Smooth muscle cell (in vitro differentiated cells): ENCODE data around the gene HINT1. TPM values are rescaled to one million over a fixed set of nuclear protein-coding genes. Genes with fewer than 3 reads are reported as not detected.

Source experiments
- DNase-seq: peaks from one replicate; lab custom pipeline; 2025; ENCODE audit not compliant: unreplicated experiment; lab: John Stamatoyannopoulos, UW
- H2AFZ ChIP-seq: fragments of 200-600 bp; sonication (generic); 2 replicates; pipeline ENCODE4 v1.6.0; 2016; ENCODE audit warnings: antibody characterized with exemption, low read depth, mild to moderate bottlenecking
- H3F3A ChIP-seq: fragments of 200-600 bp; sonication (generic); 2 replicates; pipeline ENCODE4 v1.6.0; 2017; ENCODE audit warnings: antibody characterized with exemption, low read depth
- H3K27ac ChIP-seq: fragments of 200-600 bp; sonication (generic); 2 replicates; pipeline ENCODE4 v1.5.1; 2016; ENCODE audit warnings: low read depth, mild to moderate bottlenecking
- H3K27me3 ChIP-seq: fragments of 200-600 bp; sonication (generic); 2 replicates; pipeline ENCODE4 v1.6.1; 2016; ENCODE audit warnings: low read depth, mild to moderate bottlenecking
- H3K36me3 ChIP-seq: fragments of 200-600 bp; sonication (generic); 2 replicates; pipeline ENCODE4 v1.5.1; 2016; ENCODE audit warnings: low read depth
- H3K4me1 ChIP-seq: fragments of 200-600 bp; sonication (generic); 2 replicates; pipeline ENCODE4 v1.5.1; 2016; ENCODE audit warnings: low read depth
- H3K4me2 ChIP-seq: fragments of 200-600 bp; sonication (generic); 2 replicates; pipeline ENCODE4 v1.6.0; 2016; ENCODE audit warnings: mild to moderate bottlenecking
- H3K4me3 ChIP-seq: fragments of 200-600 bp; sonication (generic); 2 replicates; pipeline ENCODE4 v1.5.1; 2016; ENCODE audit warnings: mild to moderate bottlenecking
- H3K79me2 ChIP-seq: fragments of 200-600 bp; sonication (generic); 2 replicates; pipeline ENCODE4 v1.6.0; 2016; ENCODE audit warnings: low read depth, mild to moderate bottlenecking
- H3K9ac ChIP-seq: fragments of 200-600 bp; sonication (generic); 2 replicates; pipeline ENCODE4 v1.6.0; 2016; ENCODE audit warnings: low read depth
- H3K9me3 ChIP-seq: fragments of 200-600 bp; sonication (generic); replicated peaks from 2 replicates; pipeline ENCODE4 v1.5.1; 2016; ENCODE audit warnings: low read depth
- H4K20me1 ChIP-seq: fragments of 200-600 bp; sonication (generic); 2 replicates; pipeline ENCODE4 v1.6.0; 2016; ENCODE audit warnings: low read depth
- WGBS: methylation state at CpG from one replicate; pipeline ENCODE4 v1.1.7; 2016; ENCODE audit warnings: low lambda C conversion rate; 5-methylcytosine and 5-hydroxymethylcytosine counted together
- polyA plus RNA-seq: library from polyadenylated mRNA; unstranded; fragments of >200 nt; fragmentation: Nextera tagmentation; extraction: Ambion mirVana; gene quantifications from 2 replicates; pipeline ENCODE4 v1.2.1, GENCODE V29; 2016
- total RNA-seq: library from RNA; depleted of rRNA; stranded (reverse); fragments of >200 nt; gene quantifications from 2 replicates; pipeline ENCODE4 v1.2.3, GENCODE V29; 2014
- TF ChIP-seq, protein P1 (sequence below): fragments of 200-600 bp; sonication (generic); IDR thresholded peaks from 2 replicates; pipeline ENCODE4 v1.5.1; 2017; ENCODE audit warnings: borderline replicate concordance, mild to moderate bottlenecking, antibody characterized with exemption; ENCODE audit not compliant: insufficient read depth, poor library complexity, severe bottlenecking

The HINT1 gene
- total and polyA plus RNA-seq, 2 experiments from 2014 or later: 238 to 293 TPM

GRCh38 chr5:131206061-131206460 is 41.0 kb upstream of the HINT1 start:
- no peak for DNase-seq
- no peaks in the 10 kb centered on the region for H3K36me3 ChIP-seq
- peaks cover 12% of the 10 kb centered on the region for H3K4me1 ChIP-seq
- no peak overlapping the region for H2AFZ ChIP-seq
- H3K4me2 ChIP-seq: no peak overlapping the region
- H3K9ac ChIP-seq: no peak overlapping the region
- no peaks in the 10 kb centered on the region for H3K79me2 ChIP-seq
- H3F3A ChIP-seq: no peaks in the 10 kb centered on the region
- no peaks in the 10 kb centered on the region for H3K27me3 ChIP-seq
- 92% methylated on average over 2 of the region's 2 CpGs for WGBS
- no peaks in the 10 kb centered on the region for H4K20me1 ChIP-seq
- H3K4me3 ChIP-seq: no peak overlapping the region
- TF ChIP-seq, protein P1, sequence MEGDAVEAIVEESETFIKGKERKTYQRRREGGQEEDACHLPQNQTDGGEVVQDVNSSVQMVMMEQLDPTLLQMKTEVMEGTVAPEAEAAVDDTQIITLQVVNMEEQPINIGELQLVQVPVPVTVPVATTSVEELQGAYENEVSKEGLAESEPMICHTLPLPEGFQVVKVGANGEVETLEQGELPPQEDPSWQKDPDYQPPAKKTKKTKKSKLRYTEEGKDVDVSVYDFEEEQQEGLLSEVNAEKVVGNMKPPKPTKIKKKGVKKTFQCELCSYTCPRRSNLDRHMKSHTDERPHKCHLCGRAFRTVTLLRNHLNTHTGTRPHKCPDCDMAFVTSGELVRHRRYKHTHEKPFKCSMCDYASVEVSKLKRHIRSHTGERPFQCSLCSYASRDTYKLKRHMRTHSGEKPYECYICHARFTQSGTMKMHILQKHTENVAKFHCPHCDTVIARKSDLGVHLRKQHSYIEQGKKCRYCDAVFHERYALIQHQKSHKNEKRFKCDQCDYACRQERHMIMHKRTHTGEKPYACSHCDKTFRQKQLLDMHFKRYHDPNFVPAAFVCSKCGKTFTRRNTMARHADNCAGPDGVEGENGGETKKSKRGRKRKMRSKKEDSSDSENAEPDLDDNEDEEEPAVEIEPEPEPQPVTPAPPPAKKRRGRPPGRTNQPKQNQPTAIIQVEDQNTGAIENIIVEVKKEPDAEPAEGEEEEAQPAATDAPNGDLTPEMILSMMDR: no peak
- no peaks in the 10 kb centered on the region for H3K9me3 ChIP-seq
- H3K27ac ChIP-seq: no peak overlapping the region

DNA sequence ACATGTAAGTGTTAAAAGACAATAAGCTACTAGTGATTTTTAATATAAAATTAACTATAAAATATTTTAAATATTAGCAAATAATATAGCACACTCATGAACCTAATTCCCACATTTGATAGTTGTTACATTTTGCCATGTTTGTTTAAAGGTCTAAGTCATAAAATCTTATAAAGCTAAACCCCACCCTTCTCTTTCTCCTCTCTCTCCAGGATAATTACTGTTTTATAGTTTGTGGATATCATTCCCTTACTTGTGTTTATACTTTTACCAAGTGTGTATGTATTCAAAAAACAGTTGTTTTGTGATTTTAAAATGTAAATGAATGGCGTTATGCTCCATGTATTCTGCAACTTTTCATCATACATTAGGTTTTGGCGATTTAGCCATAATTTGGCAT is 39.9 kb upstream of the HINT1 start:
- TF ChIP-seq, protein P1: no peak
- Histone ChIP-seq H3K27me3 (no peaks in the 10 kb centered on the region), H3K4me3 (no peak overlapping the region), H3K27ac (no peak overlapping the region), H3K36me3 (no peaks in the 10 kb centered on the region), H3K79me2 (no peaks in the 10 kb centered on the region), H3K9ac (no peak overlapping the region), H4K20me1 (no peaks in the 10 kb centered on the region), H3F3A (no peaks in the 10 kb centered on the region), H3K4me2 (no peak overlapping the region), H3K9me3 (no peaks in the 10 kb centered on the region), H2AFZ (no peak overlapping the region), H3K4me1 (peaks cover 4% of the 10 kb centered on the region)
- WGBS: 92% methylated on average over 2 of the region's 2 CpGs
- no peak for DNase-seq

DNA sequence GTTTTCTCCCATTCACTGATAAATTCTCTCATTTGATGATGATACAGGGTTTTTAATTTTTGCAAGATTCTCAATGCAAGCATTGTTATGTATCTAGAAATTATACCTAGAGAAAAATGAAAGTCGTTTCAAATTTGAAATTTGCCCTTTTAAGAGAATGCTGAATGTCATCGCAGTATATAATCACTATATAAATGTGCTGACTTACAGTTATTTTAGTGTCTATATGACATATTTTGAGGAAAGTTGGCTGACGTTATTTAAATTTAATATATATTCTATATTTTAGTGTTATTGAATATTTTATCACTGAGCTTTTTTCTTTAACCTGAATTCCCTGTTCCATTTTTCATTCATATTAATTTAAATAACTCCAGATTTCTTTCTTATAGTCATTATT is 35.5 kb upstream of the HINT1 start:
- H3K9me3 ChIP-seq: no peaks in the 10 kb centered on the region
- H3K36me3 ChIP-seq: no peaks in the 10 kb centered on the region
- no peaks in the 10 kb centered on the region for H3K79me2 ChIP-seq
- no peak overlapping the region for H3K9ac ChIP-seq
- no peak overlapping the region for H3K4me2 ChIP-seq
- H3K4me1 ChIP-seq: no peaks in the 10 kb centered on the region
- no peak overlapping the region for H2AFZ ChIP-seq
- no peak overlapping the region for H3K4me3 ChIP-seq
- H3K27ac ChIP-seq: no peak overlapping the region
- H3K27me3 ChIP-seq: no peaks in the 10 kb centered on the region
- TF ChIP-seq, protein P1: no peak
- H4K20me1 ChIP-seq: no peaks in the 10 kb centered on the region
- DNase-seq: no peak
- H3F3A ChIP-seq: no peaks in the 10 kb centered on the region
- WGBS: 93% methylated on average over 3 of the region's 3 CpGs

DNA sequence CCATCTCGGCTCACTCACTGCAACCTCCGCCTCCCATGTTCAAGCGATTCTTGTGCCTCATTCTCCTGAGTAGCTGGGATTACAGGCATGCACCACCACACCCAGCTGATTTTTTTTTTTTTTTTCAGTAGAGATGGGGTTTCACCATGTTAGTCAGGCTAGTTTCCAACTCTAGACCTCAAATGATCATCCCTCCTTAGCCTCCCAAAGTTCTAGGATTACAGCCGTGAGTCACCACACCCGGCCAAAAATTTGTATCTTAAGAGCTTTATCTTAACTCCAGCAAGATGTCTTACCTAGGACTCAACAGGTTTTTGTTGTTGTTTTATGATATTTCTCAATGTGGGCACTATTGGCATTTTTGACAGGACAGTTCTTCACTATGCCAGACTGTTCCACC is 33.6 kb upstream of the HINT1 start:
- H3K27ac ChIP-seq: no peak overlapping the region
- H4K20me1 ChIP-seq: no peaks in the 10 kb centered on the region
- no peaks in the 10 kb centered on the region for H3K4me1 ChIP-seq
- no peak overlapping the region for H3K9ac ChIP-seq
- H3K27me3 ChIP-seq: no peaks in the 10 kb centered on the region
- DNase-seq: no peak
- no peaks in the 10 kb centered on the region for H3K36me3 ChIP-seq
- no peak overlapping the region for H2AFZ ChIP-seq
- no peaks in the 10 kb centered on the region for H3K79me2 ChIP-seq
- TF ChIP-seq, protein P1: no peak
- no peaks in the 10 kb centered on the region for H3F3A ChIP-seq
- H3K4me2 ChIP-seq: no peak overlapping the region
- no peaks in the 10 kb centered on the region for H3K9me3 ChIP-seq
- 85% methylated on average over 5 of the region's 5 CpGs for WGBS
- H3K4me3 ChIP-seq: no peak overlapping the region
